Body of pancreas (tissue), 4 donors: Measurements from ENCODE around the gene SH3YL1. TPM values are rescaled to one million over a fixed set of nuclear protein-coding genes. Genes with fewer than 3 reads are reported as not detected.

Experiments
- ATAC-seq: fragments of 150-250 bp; one replicate; pipeline ENCODE4 v1.9.1; 2016
- DNase-seq, 4 donors: peaks; one replicate each; pipeline ENCODE4 v3.0.0-alpha.2; 2019
- H3K27ac ChIP-seq, 4 donors: fragments of 200-600 bp; sonication (generic); 1 replicate in 3 of 4; 2 replicates in 1 of 4; pipeline versions ENCODE4 v1.5.1 to v1.6.1; 2016 to 2019; ENCODE audit warnings: mild to moderate bottlenecking in 1 of 4, mixed read lengths in 1 of 4, moderate library complexity in 1 of 4
- H3K27me3 ChIP-seq, 2 donors: fragments of 200-600 bp; sonication (generic); one replicate each; pipeline ENCODE4 v1.6.0; 2016; ENCODE audit warnings: mild to moderate bottlenecking in 1 of 2
- H3K36me3 ChIP-seq, 2 donors: fragments of 200-600 bp; sonication (generic); replicated peaks in 1 of 2; 2 replicates each; pipeline ENCODE4 v1.5.1; 2016; ENCODE audit warnings: low read depth in 2 of 2; ENCODE audit not compliant: insufficient read depth in 1 of 2
- H3K4me1 ChIP-seq: fragments of 200-600 bp; sonication (generic); one replicate; pipeline ENCODE4 v1.6.0; 2016
- H3K4me3 ChIP-seq, 2 donors: fragments of 200-600 bp; sonication (generic); 1 replicate in 1 of 2; 2 replicates in 1 of 2; pipeline ENCODE4 v1.5.1; 2016 to 2019
- H3K9me3 ChIP-seq, 3 donors: fragments of 200-600 bp; sonication (generic); 1 replicate in 2 of 3; 2 replicates in 1 of 3; pipeline ENCODE4 v1.5.1; 2016
- POLR2A ChIP-seq, 3 donors: fragments of 450-650 bp; IDR thresholded peaks; one replicate each; pipeline ENCODE4 v1.6.1; 2016; ENCODE audit warnings: antibody characterized with exemption in 3 of 3, mild to moderate bottlenecking in 2 of 3
- WGBS, 2 donors: methylation state at CpG; one replicate each; pipeline ENCODE4 v1.1.5; 2017; 5-methylcytosine and 5-hydroxymethylcytosine counted together
- intact Hi-C: fragments of 100-400 bp; cut with DNase I; formaldehyde crosslinking; loops from one replicate; pipeline ENCODE4 v1.15.1; 2023
- total RNA-seq, 2 donors: library from RNA; depleted of rRNA; stranded (reverse); fragments of >200 nt; gene quantifications; one replicate each; pipeline ENCODE4 v1.1.0, GENCODE V29; 2016
- TF ChIP-seq, protein P1 (sequence below), 7 experiments: fragments of 450-650 bp in 4 of 7; fragments of 200-600 bp in 3 of 7; sonication (generic) in 3 of 7; IDR thresholded peaks; one replicate each; pipeline ENCODE4 v1.5.1; 2016 to 2019; ENCODE audit warnings: antibody characterized with exemption in 7 of 7

SH3YL1 gene
- total RNA-seq, 2 donors from 2014 or later = 159 to 162 TPM

DNA sequence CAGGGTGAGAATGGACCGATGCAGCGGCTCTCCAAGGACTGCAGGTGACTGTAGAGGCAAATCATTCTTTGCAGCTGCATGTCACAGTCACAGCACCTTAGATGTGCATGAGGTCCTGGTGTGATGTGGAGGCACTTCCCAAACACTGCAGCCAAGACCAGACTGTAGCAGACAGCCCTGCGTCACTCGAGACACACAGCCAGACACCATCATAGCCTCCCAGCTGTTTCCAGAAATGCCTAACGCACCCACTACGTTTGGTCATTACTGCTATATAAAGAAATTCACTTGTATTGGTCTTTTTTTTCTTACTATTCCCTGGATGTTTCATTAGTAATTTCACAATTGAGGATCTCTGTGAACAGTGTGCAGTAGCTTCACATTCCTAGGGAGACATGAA is 60.9 kb downstream of the SH3YL1 start:
- intact Hi-C loops = no loop called here
- H3K36me3 ChIP-seq = no peaks in the 10 kb centered on the region
- TF ChIP-seq POLR2A (IDR thresholded peaks at IDR 0.05) = no peak
- TF ChIP-seq, protein P1, sequence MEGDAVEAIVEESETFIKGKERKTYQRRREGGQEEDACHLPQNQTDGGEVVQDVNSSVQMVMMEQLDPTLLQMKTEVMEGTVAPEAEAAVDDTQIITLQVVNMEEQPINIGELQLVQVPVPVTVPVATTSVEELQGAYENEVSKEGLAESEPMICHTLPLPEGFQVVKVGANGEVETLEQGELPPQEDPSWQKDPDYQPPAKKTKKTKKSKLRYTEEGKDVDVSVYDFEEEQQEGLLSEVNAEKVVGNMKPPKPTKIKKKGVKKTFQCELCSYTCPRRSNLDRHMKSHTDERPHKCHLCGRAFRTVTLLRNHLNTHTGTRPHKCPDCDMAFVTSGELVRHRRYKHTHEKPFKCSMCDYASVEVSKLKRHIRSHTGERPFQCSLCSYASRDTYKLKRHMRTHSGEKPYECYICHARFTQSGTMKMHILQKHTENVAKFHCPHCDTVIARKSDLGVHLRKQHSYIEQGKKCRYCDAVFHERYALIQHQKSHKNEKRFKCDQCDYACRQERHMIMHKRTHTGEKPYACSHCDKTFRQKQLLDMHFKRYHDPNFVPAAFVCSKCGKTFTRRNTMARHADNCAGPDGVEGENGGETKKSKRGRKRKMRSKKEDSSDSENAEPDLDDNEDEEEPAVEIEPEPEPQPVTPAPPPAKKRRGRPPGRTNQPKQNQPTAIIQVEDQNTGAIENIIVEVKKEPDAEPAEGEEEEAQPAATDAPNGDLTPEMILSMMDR (IDR thresholded peaks at IDR 0.05) = no peak
- H3K27me3 ChIP-seq = no peaks in the 10 kb centered on the region
- no peaks in the 10 kb centered on the region for H3K9me3 ChIP-seq
- ATAC-seq (no peak), DNase-seq (no peak)
- WGBS, 2 donors = 78 to 80% methylated on average over 6 of the region's 6 CpGs
- peaks cover 13% of the 10 kb centered on the region for H3K4me1 ChIP-seq
- no peak overlapping the region for H3K4me3 ChIP-seq
- no peak overlapping the region for H3K27ac ChIP-seq

DNA sequence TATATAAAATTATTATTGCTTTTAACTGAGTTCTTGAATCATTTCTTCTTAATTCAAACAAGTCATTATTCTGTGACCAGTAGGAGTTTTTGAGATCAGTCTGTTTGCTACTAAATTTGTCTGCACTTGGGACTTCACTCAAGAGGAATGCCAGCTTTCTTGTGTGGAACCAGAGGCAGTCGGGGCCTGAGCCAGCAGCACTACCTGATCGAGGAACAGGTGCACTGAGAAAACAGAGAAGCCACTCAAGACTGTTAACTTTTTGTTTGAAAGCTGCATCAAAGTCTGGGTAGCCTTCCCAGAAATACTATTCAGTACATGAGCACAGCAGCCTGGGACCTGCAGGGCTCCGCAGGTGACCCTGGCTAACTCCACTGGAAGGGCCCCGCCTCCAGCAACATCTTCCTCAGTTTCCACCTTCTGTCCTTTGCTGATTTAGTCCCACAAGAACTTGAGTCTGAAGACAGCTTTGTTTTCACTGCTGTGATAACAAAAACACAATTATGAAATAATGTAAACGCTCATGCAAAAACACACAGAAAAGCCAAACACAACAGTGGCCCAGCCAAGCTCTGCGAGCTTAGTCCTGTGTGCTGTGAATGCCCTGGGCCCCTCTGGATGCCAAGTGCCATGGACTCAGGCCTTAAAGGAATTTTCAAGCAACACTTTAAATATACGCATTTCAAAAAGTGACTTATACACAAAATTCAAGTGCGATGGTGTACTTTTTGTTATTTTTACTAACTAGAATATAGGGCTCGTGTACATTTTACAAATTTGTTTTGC is 62.0 kb downstream of the SH3YL1 start:
- no peak for TF ChIP-seq POLR2A (IDR thresholded peaks at IDR 0.05)
- TF ChIP-seq, protein P1 (IDR thresholded peaks at IDR 0.05) = no peak
- 57% methylated on average over 9 of the region's 9 CpGs for WGBS, 2 donors
- peak in 1 of 4 donors; percentile 27 for DNase-seq
- no peak for ATAC-seq
- no peaks in the 10 kb centered on the region for H3K27me3 ChIP-seq
- peaks cover 13% of the 10 kb centered on the region for H3K4me1 ChIP-seq
- no peaks in the 10 kb centered on the region for H3K36me3 ChIP-seq
- intact Hi-C loops = no loop called here
- no peak overlapping the region for H3K27ac ChIP-seq
- H3K9me3 ChIP-seq = no peaks in the 10 kb centered on the region
- H3K4me3 ChIP-seq = no peak overlapping the region

DNA sequence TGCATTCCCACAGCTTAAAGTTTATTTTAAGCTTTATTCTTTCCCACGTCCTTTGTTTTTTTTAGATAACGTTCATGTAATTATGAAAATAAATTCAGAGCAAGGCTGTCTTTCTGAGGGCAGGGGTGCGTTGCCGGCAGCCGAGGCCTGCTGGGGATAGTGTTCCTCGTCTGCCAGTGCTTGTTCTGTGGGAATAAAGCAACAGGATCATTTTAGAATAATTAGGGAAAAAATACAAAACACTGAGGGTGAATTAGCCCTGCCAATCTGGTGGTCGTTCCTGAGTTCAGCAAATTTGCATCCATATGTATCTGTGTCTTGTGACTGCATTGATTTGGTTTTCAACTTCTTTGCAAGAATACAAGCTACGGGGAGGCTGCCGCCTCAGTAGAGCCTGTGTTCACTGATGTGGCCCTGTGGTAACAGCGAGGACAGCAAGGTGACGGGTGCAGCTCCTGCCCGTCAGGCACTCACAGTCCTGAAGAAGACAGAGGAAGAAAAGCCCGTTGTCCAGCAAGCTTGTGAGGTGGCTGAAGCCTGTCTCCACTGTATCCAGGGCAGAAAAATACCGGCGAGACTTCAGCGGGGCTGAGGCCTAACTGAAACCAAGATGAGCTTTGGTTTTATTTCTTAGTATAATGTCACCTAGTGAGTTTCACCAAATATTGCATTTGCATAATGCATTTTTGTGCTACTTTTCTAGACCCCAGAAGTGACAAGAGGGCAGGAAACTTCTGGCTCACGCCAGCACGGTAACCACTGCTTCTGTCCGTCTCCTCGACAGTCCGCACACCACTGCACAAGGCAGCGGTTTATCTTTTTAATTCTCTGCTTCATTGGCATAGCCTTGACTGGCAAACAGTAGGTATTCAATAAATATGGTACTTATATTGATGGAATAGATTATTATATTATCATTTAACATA is 64.5 kb downstream of the SH3YL1 start:
- WGBS, 2 donors = 71 to 78% methylated on average over 22 of the region's 22 CpGs
- no peak overlapping the region for H3K27ac ChIP-seq
- no peaks in the 10 kb centered on the region for H3K36me3 ChIP-seq
- DNase-seq (no peak), ATAC-seq (no peak)
- TF ChIP-seq POLR2A (IDR thresholded peaks at IDR 0.05) = no peak
- TF ChIP-seq, protein P1 (IDR thresholded peaks at IDR 0.05) = no peak
- no peaks in the 10 kb centered on the region for H3K27me3 ChIP-seq
- H3K4me3 ChIP-seq = no peak overlapping the region
- peaks cover 13% of the 10 kb centered on the region for H3K4me1 ChIP-seq
- no peaks in the 10 kb centered on the region for H3K9me3 ChIP-seq
- intact Hi-C loops = no loop called here

DNA sequence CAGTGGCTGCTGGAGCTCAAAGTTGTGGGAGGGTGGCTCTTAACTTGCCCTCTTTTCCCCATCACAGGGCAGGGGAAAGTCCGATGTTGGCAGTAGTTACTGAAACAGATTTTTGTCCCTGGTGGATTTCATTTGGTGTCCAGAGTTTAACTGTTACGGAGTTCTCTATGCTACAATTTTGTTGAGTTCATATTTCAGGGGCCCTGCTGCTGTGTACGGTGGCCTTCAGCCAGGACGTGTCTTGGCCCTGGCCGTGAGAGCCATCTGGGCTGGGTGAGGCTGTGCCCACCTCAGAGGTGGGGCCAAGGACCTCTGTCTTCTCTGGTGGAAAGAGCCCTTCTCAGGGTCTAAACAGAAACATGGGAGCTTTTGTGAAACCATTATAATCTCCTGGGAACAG is 67.4 kb downstream of the SH3YL1 start:
- Histone ChIP-seq H3K27ac (no peak overlapping the region), H3K27me3 (no peaks in the 10 kb centered on the region), H3K4me3 (no peak overlapping the region), H3K9me3 (no peaks in the 10 kb centered on the region), H3K4me1 (no peaks in the 10 kb centered on the region), H3K36me3 (no peaks in the 10 kb centered on the region)
- WGBS, 2 donors = 52 to 87% methylated on average over 2 to 5 of the region's 5 CpGs
- intact Hi-C loops = no loop called here
- TF ChIP-seq POLR2A (IDR thresholded peaks at IDR 0.05) = no peak
- TF ChIP-seq, protein P1 (IDR thresholded peaks at IDR 0.05) = no peak
- ATAC-seq (no peak), DNase-seq (no peak)
